Central memory CD8-positive, alpha-beta T cell (primary cell): ENCODE measurements around the gene GDPD5.
A peak's percentile ranks its signal among the peaks of the same experiment; 100 is the strongest.

Experiments used
- ATAC-seq: fragments of 150-1000 bp; cut with Tn5 transposase; replicated peaks from 2 replicates; pipeline ENCODE4 v1.10.0; 2022; ENCODE audit warnings: mild to moderate bottlenecking, moderate FRiP score, moderate number of reproducible peaks; ENCODE audit not compliant: poor library complexity, severe bottlenecking; ENCODE audit errors: extremely low read depth
- DNase-seq, 2 donors: peaks; one replicate each; pipeline ENCODE4 v3.0.0; 2021; ENCODE audit warnings: low spot score in 2 of 2
- H3K27ac Mint-ChIP-seq: one replicate; pipeline ENCODE4 v1.8.0; 2022; ENCODE audit warnings: low read depth, mild to moderate bottlenecking, moderate library complexity, mixed read lengths
- H3K27me3 Mint-ChIP-seq: one replicate; pipeline ENCODE4 v1.8.0; 2022; ENCODE audit warnings: mixed read lengths
- H3K36me3 Mint-ChIP-seq: one replicate; pipeline ENCODE4 v1.8.0; 2022; ENCODE audit warnings: mild to moderate bottlenecking, moderate library complexity, mixed read lengths; ENCODE audit not compliant: insufficient read depth
- H3K4me1 Mint-ChIP-seq: one replicate; pipeline ENCODE4 v1.8.0; 2022; ENCODE audit warnings: mixed read lengths
- H3K4me3 Mint-ChIP-seq: one replicate; pipeline ENCODE4 v1.8.0; 2022; ENCODE audit warnings: mild to moderate bottlenecking, moderate library complexity, mixed read lengths
- H3K9me3 Mint-ChIP-seq: one replicate; pipeline ENCODE4 v1.8.0; 2022; ENCODE audit warnings: mixed read lengths

Gene GDPD5

GRCh38 chr11:75456596-75457183 is 69.1 kb downstream of the GDPD5 start:
- H3K4me1 Mint-ChIP-seq, result no peaks in the 10 kb centered on the region
- H3K36me3 Mint-ChIP-seq, result peaks cover 2% of the 10 kb centered on the region
- ATAC-seq (no peak), DNase-seq (no peak)
- H3K4me3 Mint-ChIP-seq, result no peak overlapping the region
- no peaks in the 10 kb centered on the region for H3K27me3 Mint-ChIP-seq
- no peak overlapping the region for H3K27ac Mint-ChIP-seq
- H3K9me3 Mint-ChIP-seq, result no peaks in the 10 kb centered on the region

GRCh38 chr11:75454987-75455386 is 70.8 kb downstream of the GDPD5 start:
- no peak for DNase-seq
- no peaks in the 10 kb centered on the region for H3K4me1 Mint-ChIP-seq
- H3K4me3 Mint-ChIP-seq, result no peak overlapping the region
- ATAC-seq, result no peak
- H3K9me3 Mint-ChIP-seq, result no peaks in the 10 kb centered on the region
- H3K36me3 Mint-ChIP-seq, result peaks cover 5% of the 10 kb centered on the region
- H3K27ac Mint-ChIP-seq, result no peak overlapping the region
- no peaks in the 10 kb centered on the region for H3K27me3 Mint-ChIP-seq

GRCh38 chr11:75453916-75454655 is 71.7 kb downstream of the GDPD5 start:
- no peak for DNase-seq
- no peak for ATAC-seq
- no peaks in the 10 kb centered on the region for H3K9me3 Mint-ChIP-seq
- H3K4me3 Mint-ChIP-seq, result no peak overlapping the region
- H3K27me3 Mint-ChIP-seq, result no peaks in the 10 kb centered on the region
- H3K27ac Mint-ChIP-seq, result peak overlapping the region; percentile 63
- H3K36me3 Mint-ChIP-seq, result peaks cover 5% of the 10 kb centered on the region
- H3K4me1 Mint-ChIP-seq, result no peaks in the 10 kb centered on the region

- Mint-ChIP-seq H3K36me3 (peaks cover 4% of the 10 kb centered on the region), H3K9me3 (no peaks in the 10 kb centered on the region), H3K4me3 (no peak overlapping the region), H3K27me3 (no peaks in the 10 kb centered on the region), H3K27ac (no peak overlapping the region), H3K4me1 (no peaks in the 10 kb centered on the region)
- no peak for ATAC-seq
- no peak for DNase-seq
These were observed 74.6 kb downstream of the GDPD5 start for GRCh38 chr11:75450826-75451821.

GRCh38 chr11:75450236-75450635 is 75.5 kb downstream of the GDPD5 start:
- no peaks in the 10 kb centered on the region for H3K9me3 Mint-ChIP-seq
- no peaks in the 10 kb centered on the region for H3K27me3 Mint-ChIP-seq
- DNase-seq (no peak), ATAC-seq (no peak)
- peaks cover 4% of the 10 kb centered on the region for H3K4me1 Mint-ChIP-seq
- no peak overlapping the region for H3K4me3 Mint-ChIP-seq
- H3K36me3 Mint-ChIP-seq, result peaks cover 4% of the 10 kb centered on the region
- no peak overlapping the region for H3K27ac Mint-ChIP-seq

GRCh38 chr11:75449776-75450175 is 76.0 kb downstream of the GDPD5 start:
- Mint-ChIP-seq H3K27me3 (no peaks in the 10 kb centered on the region), H3K27ac (no peak overlapping the region), H3K4me3 (no peak overlapping the region), H3K36me3 (peaks cover 4% of the 10 kb centered on the region), H3K4me1 (peaks cover 5% of the 10 kb centered on the region), H3K9me3 (no peaks in the 10 kb centered on the region)
- ATAC-seq (no peak), DNase-seq (no peak)

- no peaks in the 10 kb centered on the region for H3K9me3 Mint-ChIP-seq
- no peak overlapping the region for H3K4me3 Mint-ChIP-seq
- no peak overlapping the region for H3K27ac Mint-ChIP-seq
- H3K27me3 Mint-ChIP-seq, result no peaks in the 10 kb centered on the region
- DNase-seq, result no peak
- H3K36me3 Mint-ChIP-seq, result peaks cover 4% of the 10 kb centered on the region
- ATAC-seq, result no peak
- peaks cover 5% of the 10 kb centered on the region for H3K4me1 Mint-ChIP-seq
These were observed 76.5 kb downstream of the GDPD5 start for GRCh38 chr11:75449271-75449670.

- no peak overlapping the region for H3K4me3 Mint-ChIP-seq
- H3K4me1 Mint-ChIP-seq, result peaks cover 5% of the 10 kb centered on the region
- H3K27me3 Mint-ChIP-seq, result no peaks in the 10 kb centered on the region
- DNase-seq (no peak), ATAC-seq (no peak)
- no peaks in the 10 kb centered on the region for H3K9me3 Mint-ChIP-seq
- peaks cover 4% of the 10 kb centered on the region for H3K36me3 Mint-ChIP-seq
- H3K27ac Mint-ChIP-seq, result no peak overlapping the region
These were observed 78.3 kb downstream of the GDPD5 start for GRCh38 chr11:75447415-75447814.

- DNase-seq, result peak; percentile 53 to 64
- Mint-ChIP-seq H3K4me1 (peaks cover 5% of the 10 kb centered on the region), H3K9me3 (no peaks in the 10 kb centered on the region), H3K27me3 (no peaks in the 10 kb centered on the region), H3K4me3 (no peak overlapping the region), H3K36me3 (peaks cover 2% of the 10 kb centered on the region), H3K27ac (no peak overlapping the region)
- ATAC-seq, result peak; percentile 82
These were observed 80.3 kb downstream of the GDPD5 start for GRCh38 chr11:75445315-75445953.

GRCh38 chr11:75443043-75443442 is 82.7 kb downstream of the GDPD5 start:
- no peaks in the 10 kb centered on the region for H3K9me3 Mint-ChIP-seq
- H3K27me3 Mint-ChIP-seq, result no peaks in the 10 kb centered on the region
- peaks cover 5% of the 10 kb centered on the region for H3K4me1 Mint-ChIP-seq
- ATAC-seq, result no peak
- no peak overlapping the region for H3K27ac Mint-ChIP-seq
- peaks cover 1% of the 10 kb centered on the region for H3K36me3 Mint-ChIP-seq
- H3K4me3 Mint-ChIP-seq, result no peak overlapping the region
- DNase-seq, result no peak

- ATAC-seq, result no peak
- no peak for DNase-seq
- H3K27ac Mint-ChIP-seq, result no peak overlapping the region
- H3K4me3 Mint-ChIP-seq, result no peak overlapping the region
- H3K4me1 Mint-ChIP-seq, result peaks cover 5% of the 10 kb centered on the region
- no peaks in the 10 kb centered on the region for H3K9me3 Mint-ChIP-seq
- no peaks in the 10 kb centered on the region for H3K27me3 Mint-ChIP-seq
- peaks cover 1% of the 10 kb centered on the region for H3K36me3 Mint-ChIP-seq
These were observed 83.4 kb downstream of the GDPD5 start for GRCh38 chr11:75442161-75442885.

GRCh38 chr11:75441804-75442132 is 84.0 kb downstream of the GDPD5 start:
- Mint-ChIP-seq H3K27me3 (no peaks in the 10 kb centered on the region), H3K4me3 (no peak overlapping the region), H3K36me3 (peaks cover 1% of the 10 kb centered on the region), H3K27ac (no peak overlapping the region), H3K9me3 (no peaks in the 10 kb centered on the region), H3K4me1 (peaks cover 5% of the 10 kb centered on the region)
- no peak for ATAC-seq
- DNase-seq, result no peak
